ENCODE data around the gene POLD1. TPM values are rescaled to one million over a fixed set of nuclear protein-coding genes. Genes with fewer than 3 reads are reported as not detected.
A peak's percentile ranks its signal among the peaks of the same experiment; 100 is the strongest.

The POLD1 gene
- total RNA-seq, 1 donor from 2014 or later: 18.9 TPM

DNA sequence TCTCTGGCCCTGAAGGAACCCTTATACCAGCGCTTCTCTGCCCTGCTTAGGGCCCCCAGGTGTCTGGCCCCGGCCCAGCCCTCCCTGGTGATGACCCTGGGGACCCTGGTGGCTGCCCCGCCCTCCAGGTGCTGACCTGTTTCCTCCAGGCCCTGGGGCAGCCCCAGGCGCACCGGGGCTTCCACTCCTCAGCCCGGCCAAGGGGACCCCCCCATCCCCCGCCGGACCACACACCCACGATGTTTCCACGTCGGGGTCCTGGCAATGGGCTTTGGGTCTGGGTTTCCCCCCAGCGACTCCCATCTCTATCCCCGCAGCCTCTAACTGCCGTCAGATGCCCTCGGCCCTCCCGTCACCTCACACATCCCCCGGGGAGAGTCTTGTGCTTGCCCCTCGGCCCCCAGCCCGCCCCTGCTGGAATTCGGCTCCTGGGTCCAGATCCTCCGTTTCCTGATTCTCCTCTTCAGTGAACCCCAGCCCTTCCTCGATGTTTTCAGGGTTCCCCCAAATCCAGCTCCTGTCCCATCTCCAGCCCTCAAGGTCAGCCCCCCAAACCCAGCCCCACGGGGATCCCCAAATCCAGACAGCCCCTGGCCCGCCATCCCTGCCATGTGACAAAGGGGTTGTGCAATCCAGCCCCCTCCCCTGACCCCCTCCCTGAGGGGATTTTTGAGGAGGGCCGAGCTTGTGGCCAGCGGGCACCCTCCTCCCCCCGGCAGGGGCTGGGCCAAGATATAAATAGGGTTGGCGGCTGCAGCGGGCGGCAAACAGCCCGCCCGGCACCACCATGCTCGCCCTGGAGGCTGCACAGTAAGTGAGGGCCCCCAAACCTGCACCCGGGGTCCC is 34.3 kb downstream of the POLD1 start, which contains the start of gene SPIB:
Gene SPIB, plus strand, starts transcription at position 763 of the 846 bp plus-strand sequence. Its CDS starts 25 bp downstream, at position 788.
- no peaks in the 10 kb centered on the region for H3K79me2 ChIP-seq (ENCODE audit: insufficient read depth, low read length)
- no peak for DNase-seq (ENCODE audit: low read depth)
- no peak for FAIRE-seq
- no peak for TF ChIP-seq EZH2 (IDR thresholded peaks at IDR 0.05; ENCODE audit: insufficient read depth, low read length)
- TF ChIP-seq, protein P1, sequence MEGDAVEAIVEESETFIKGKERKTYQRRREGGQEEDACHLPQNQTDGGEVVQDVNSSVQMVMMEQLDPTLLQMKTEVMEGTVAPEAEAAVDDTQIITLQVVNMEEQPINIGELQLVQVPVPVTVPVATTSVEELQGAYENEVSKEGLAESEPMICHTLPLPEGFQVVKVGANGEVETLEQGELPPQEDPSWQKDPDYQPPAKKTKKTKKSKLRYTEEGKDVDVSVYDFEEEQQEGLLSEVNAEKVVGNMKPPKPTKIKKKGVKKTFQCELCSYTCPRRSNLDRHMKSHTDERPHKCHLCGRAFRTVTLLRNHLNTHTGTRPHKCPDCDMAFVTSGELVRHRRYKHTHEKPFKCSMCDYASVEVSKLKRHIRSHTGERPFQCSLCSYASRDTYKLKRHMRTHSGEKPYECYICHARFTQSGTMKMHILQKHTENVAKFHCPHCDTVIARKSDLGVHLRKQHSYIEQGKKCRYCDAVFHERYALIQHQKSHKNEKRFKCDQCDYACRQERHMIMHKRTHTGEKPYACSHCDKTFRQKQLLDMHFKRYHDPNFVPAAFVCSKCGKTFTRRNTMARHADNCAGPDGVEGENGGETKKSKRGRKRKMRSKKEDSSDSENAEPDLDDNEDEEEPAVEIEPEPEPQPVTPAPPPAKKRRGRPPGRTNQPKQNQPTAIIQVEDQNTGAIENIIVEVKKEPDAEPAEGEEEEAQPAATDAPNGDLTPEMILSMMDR (IDR thresholded peaks at IDR 0.05; ENCODE audit: insufficient read depth, low read depth, low read length): no peak
- no peak within 1 kb of the TSS for H2AFZ ChIP-seq (ENCODE audit: low read depth, low read length)
- H3K36me3 Mint-ChIP-seq (ENCODE audit: low read depth, unreplicated experiment): no peaks in the 10 kb centered on the region
- H4K20me1 ChIP-seq (ENCODE audit: insufficient read depth, low read length): no peaks in the 10 kb centered on the region
- no peak within 1 kb of the TSS for H3K4me3 ChIP-seq (ENCODE audit: insufficient read depth, low read depth, low read length)
- no peak within 1 kb of the TSS for H3K27ac ChIP-seq (ENCODE audit: low read depth, low read length)
- H3K27me3 Mint-ChIP-seq (ENCODE audit: low read depth, unreplicated experiment): peaks cover 21% of the 10 kb centered on the region
- no peaks in the 10 kb centered on the region for H3K36me3 ChIP-seq (ENCODE audit: insufficient read depth, low read length)
- H3K4me2 ChIP-seq (ENCODE audit: low read length): no peak within 1 kb of the TSS
- H3K4me1 ChIP-seq (ENCODE audit: insufficient read depth, low read length): no peaks in the 10 kb centered on the region
- peaks cover 16% of the 10 kb centered on the region for H3K27me3 ChIP-seq (ENCODE audit: insufficient read depth, low read length)
- H3K4me1 Mint-ChIP-seq (ENCODE audit: low read depth, unreplicated experiment): no peaks in the 10 kb centered on the region
- H3K9me3 ChIP-seq (ENCODE audit: insufficient read depth, low read depth, low read length): no peaks in the 10 kb centered on the region
- no peak within 1 kb of the TSS for H3K9ac ChIP-seq (ENCODE audit: low read length)
- H3K4me3 Mint-ChIP-seq (ENCODE audit: unreplicated experiment): no peak within 1 kb of the TSS
- H3K27ac Mint-ChIP-seq (ENCODE audit: unreplicated experiment): no peak within 1 kb of the TSS
- H3K9me3 Mint-ChIP-seq (ENCODE audit: unreplicated experiment): peaks cover 2% of the 10 kb centered on the region

DNA sequence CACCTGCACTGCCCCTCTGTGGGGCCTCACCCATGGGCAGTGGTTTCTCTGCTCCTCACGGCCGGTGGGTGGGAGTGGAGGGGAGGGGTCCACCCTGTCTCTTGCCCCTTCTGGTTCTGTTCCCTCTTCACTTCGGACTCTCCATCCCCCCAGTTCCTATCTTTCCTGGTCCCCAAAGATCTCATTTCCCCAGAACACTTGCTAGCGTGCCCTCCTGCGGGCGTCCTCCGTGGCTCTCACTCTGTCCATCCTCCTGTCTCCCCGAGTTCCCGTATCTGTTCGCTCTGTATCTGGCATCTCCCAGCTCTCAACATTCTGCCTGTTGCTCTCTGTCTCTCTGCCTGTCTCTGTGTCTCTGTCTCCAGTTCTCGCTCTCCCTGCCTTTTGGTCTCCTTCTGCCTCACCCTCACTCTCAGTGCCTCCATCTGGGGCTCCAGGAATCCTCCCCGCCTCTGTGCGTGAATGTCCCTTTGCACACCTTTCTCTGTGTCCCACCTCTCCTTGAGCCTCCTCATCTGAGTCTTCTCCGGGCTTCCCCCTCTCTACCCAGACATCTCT is 35.0 kb downstream of the POLD1 start:
- no peaks in the 10 kb centered on the region for H3K36me3 Mint-ChIP-seq (ENCODE audit: low read depth, unreplicated experiment)
- no peaks in the 10 kb centered on the region for H3K79me2 ChIP-seq (ENCODE audit: insufficient read depth, low read length)
- no peak for DNase-seq (ENCODE audit: low read depth)
- FAIRE-seq: no peak
- H3K4me1 ChIP-seq (ENCODE audit: insufficient read depth, low read length): no peaks in the 10 kb centered on the region
- H3K4me1 Mint-ChIP-seq (ENCODE audit: low read depth, unreplicated experiment): no peaks in the 10 kb centered on the region
- H2AFZ ChIP-seq (ENCODE audit: low read depth, low read length): no peak overlapping the region
- H3K27me3 ChIP-seq (ENCODE audit: insufficient read depth, low read length): peaks cover 16% of the 10 kb centered on the region
- H3K4me3 Mint-ChIP-seq (ENCODE audit: unreplicated experiment): no peak overlapping the region
- H3K9me3 ChIP-seq (ENCODE audit: insufficient read depth, low read depth, low read length): no peaks in the 10 kb centered on the region
- no peaks in the 10 kb centered on the region for H3K36me3 ChIP-seq (ENCODE audit: insufficient read depth, low read length)
- no peak overlapping the region for H3K9ac ChIP-seq (ENCODE audit: low read length)
- H3K27me3 Mint-ChIP-seq (ENCODE audit: low read depth, unreplicated experiment): peaks cover 21% of the 10 kb centered on the region
- H3K4me2 ChIP-seq (ENCODE audit: low read length): no peak overlapping the region
- no peak overlapping the region for H3K4me3 ChIP-seq (ENCODE audit: insufficient read depth, low read depth, low read length)
- peaks cover 3% of the 10 kb centered on the region for H3K9me3 Mint-ChIP-seq (ENCODE audit: unreplicated experiment)
- H4K20me1 ChIP-seq (ENCODE audit: insufficient read depth, low read length): no peaks in the 10 kb centered on the region
- TF ChIP-seq, protein P1 (IDR thresholded peaks at IDR 0.05; ENCODE audit: insufficient read depth, low read depth, low read length): no peak
- TF ChIP-seq EZH2 (IDR thresholded peaks at IDR 0.05; ENCODE audit: insufficient read depth, low read length): peak; percentile 42
- H3K27ac Mint-ChIP-seq (ENCODE audit: unreplicated experiment): no peak overlapping the region
- no peak overlapping the region for H3K27ac ChIP-seq (ENCODE audit: low read depth, low read length)

Data from astrocyte (in vitro differentiated cells and primary cell).